ENCODE data around the gene ZNF764.

ZNF764 gene

DNA sequence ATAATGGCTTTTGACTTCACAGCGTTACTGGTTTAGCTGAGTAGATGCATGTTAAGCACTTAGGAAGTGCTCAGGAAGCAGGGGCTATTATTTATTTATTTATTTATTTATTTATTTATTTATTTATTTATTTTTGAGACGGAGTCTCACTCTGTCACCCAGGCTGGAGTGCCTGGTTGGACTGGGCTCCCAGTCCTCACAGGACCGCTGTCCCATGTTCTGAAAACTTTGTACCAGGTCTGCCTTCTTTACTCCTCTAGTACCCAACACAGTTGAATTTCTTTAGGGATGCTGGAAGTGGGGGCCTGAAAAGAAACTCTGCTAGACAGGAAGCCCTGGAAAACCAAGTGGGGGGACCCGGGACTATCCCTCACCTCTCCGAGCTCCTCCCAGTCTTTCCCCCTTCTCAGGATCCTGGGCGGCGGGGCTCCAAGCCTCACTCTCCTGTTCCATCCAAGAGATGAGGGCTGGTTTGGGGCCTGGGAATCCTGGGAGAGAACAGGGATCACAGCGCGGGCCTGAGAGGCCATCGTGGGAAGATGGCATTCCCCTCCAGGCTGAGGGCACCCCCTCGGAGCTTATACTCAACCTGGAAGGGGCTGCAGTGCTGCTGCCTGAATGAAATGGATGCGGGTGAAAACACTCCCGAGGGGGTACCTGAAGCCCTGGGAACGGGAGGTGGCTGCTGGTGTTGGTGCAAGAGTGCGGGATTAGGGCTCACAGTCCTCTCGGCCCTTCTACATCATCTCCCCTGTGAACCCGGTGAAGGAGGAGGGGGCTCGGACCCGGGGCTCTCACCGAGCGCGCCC is 12.7 kb upstream of the ZNF764 start:
- Histone ChIP-seq H3K4me3 (ENCODE audit: low read depth, low read length) (peak overlapping the region; percentile 83), H3K27ac (ENCODE audit: low read depth, low read length) (peak overlapping the region; percentile 75), H2AFZ (ENCODE audit: low read length, unreplicated experiment) (peak overlapping the region; percentile 59), H3K4me1 (ENCODE audit: control insufficient read depth, insufficient read depth, low read length, unreplicated experiment) (peaks cover 14% of the 10 kb centered on the region), H3K27me3 (ENCODE audit: insufficient read depth, low read length) (no peaks in the 10 kb centered on the region), H3K79me2 (ENCODE audit: control insufficient read depth, insufficient read depth, low read length, unreplicated experiment) (no peaks in the 10 kb centered on the region), H3K36me3 (ENCODE audit: insufficient read depth, low read length) (no peaks in the 10 kb centered on the region)

- Histone ChIP-seq H2AFZ (ENCODE audit: low read length, unreplicated experiment) (no peak overlapping the region), H3K27me3 (ENCODE audit: insufficient read depth, low read length) (no peaks in the 10 kb centered on the region), H3K4me1 (ENCODE audit: control insufficient read depth, insufficient read depth, low read length, unreplicated experiment) (peaks cover 14% of the 10 kb centered on the region), H3K4me3 (ENCODE audit: low read depth, low read length) (no peak overlapping the region), H3K79me2 (ENCODE audit: control insufficient read depth, insufficient read depth, low read length, unreplicated experiment) (no peaks in the 10 kb centered on the region), H3K27ac (ENCODE audit: low read depth, low read length) (no peak overlapping the region), H3K36me3 (ENCODE audit: insufficient read depth, low read length) (no peaks in the 10 kb centered on the region)
These were observed 11.8 kb upstream of the ZNF764 start for GRCh38 chr16:30569746-30570635.

- no peaks in the 10 kb centered on the region for H3K36me3 ChIP-seq (ENCODE audit: insufficient read depth, low read length)
- H3K4me1 ChIP-seq (ENCODE audit: control insufficient read depth, insufficient read depth, low read length, unreplicated experiment) = peaks cover 14% of the 10 kb centered on the region
- no peaks in the 10 kb centered on the region for H3K27me3 ChIP-seq (ENCODE audit: insufficient read depth, low read length)
- H2AFZ ChIP-seq (ENCODE audit: low read length, unreplicated experiment) = no peak overlapping the region
- no peaks in the 10 kb centered on the region for H3K79me2 ChIP-seq (ENCODE audit: control insufficient read depth, insufficient read depth, low read length, unreplicated experiment)
- peak overlapping the region; percentile 85; the same call in 1 of the 2 replicates for H3K27ac ChIP-seq (ENCODE audit: low read depth, low read length)
- no peak overlapping the region for H3K4me3 ChIP-seq (ENCODE audit: low read depth, low read length)
These were observed 11.1 kb upstream of the ZNF764 start for GRCh38 chr16:30569281-30569680.

GRCh38 chr16:30567991-30568638 is 9.9 kb upstream of the ZNF764 start:
- Histone ChIP-seq H3K4me1 (ENCODE audit: control insufficient read depth, insufficient read depth, low read length, unreplicated experiment) (peaks cover 14% of the 10 kb centered on the region), H3K79me2 (ENCODE audit: control insufficient read depth, insufficient read depth, low read length, unreplicated experiment) (no peaks in the 10 kb centered on the region), H3K4me3 (ENCODE audit: low read depth, low read length) (no peak overlapping the region), H3K27me3 (ENCODE audit: insufficient read depth, low read length) (no peaks in the 10 kb centered on the region), H2AFZ (ENCODE audit: low read length, unreplicated experiment) (no peak overlapping the region), H3K36me3 (ENCODE audit: insufficient read depth, low read length) (no peaks in the 10 kb centered on the region), H3K27ac (ENCODE audit: low read depth, low read length) (peak overlapping the region; percentile 85)

- H3K36me3 ChIP-seq (ENCODE audit: insufficient read depth, low read length) = no peaks in the 10 kb centered on the region
- peak overlapping the region; percentile 85 for H3K27ac ChIP-seq (ENCODE audit: low read depth, low read length)
- no peak overlapping the region for H3K4me3 ChIP-seq (ENCODE audit: low read depth, low read length)
- H3K79me2 ChIP-seq (ENCODE audit: control insufficient read depth, insufficient read depth, low read length, unreplicated experiment) = no peaks in the 10 kb centered on the region
- H2AFZ ChIP-seq (ENCODE audit: low read length, unreplicated experiment) = no peak overlapping the region
- no peaks in the 10 kb centered on the region for H3K27me3 ChIP-seq (ENCODE audit: insufficient read depth, low read length)
- peaks cover 14% of the 10 kb centered on the region for H3K4me1 ChIP-seq (ENCODE audit: control insufficient read depth, insufficient read depth, low read length, unreplicated experiment)
These were observed 9.2 kb upstream of the ZNF764 start for GRCh38 chr16:30567160-30567990.

DNA sequence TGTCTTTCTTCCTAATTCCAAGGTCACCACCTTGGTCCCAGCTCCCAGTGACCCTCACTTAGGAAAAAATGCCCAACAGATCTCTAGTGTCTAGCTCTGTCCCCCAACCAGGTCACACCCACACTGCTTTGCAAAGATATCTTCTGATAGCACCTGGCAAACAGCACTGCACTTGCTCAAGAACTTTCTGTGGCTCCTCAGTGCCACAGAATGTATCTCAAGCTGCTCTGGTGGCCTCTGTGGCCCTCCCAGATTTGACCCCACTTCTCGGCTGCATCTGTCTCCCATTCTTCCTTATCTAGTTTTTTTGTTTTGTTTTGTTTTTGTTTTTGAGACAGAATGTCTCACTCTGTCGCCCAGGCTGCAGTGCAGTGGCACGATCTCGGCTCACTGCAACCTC is 8.4 kb upstream of the ZNF764 start:
- Histone ChIP-seq H3K4me1 (ENCODE audit: control insufficient read depth, insufficient read depth, low read length, unreplicated experiment) (peaks cover 14% of the 10 kb centered on the region), H3K4me3 (ENCODE audit: low read depth, low read length) (no peak overlapping the region)

DNA sequence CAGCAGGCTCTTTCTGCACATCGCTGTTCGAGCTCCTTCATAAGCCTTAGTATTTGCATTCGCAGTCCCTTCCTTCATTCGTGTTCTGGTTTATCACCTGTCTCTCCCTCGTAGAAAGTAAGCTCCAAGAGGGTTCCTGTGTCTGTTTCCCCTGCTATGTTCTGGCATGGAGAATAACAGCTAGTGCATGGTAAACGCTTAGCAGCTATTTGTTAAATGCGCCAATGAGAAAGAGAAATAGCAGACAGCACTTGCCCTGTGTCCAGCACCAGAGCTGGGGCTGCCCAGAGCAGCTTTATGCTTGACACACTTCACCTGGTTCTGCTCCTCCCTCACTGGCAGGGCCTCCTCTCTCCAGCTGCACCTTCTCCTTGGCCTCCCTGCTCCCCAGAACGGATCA is 7.8 kb upstream of the ZNF764 start:
- H2AFZ ChIP-seq (ENCODE audit: low read length, unreplicated experiment) = no peak overlapping the region
- no peak overlapping the region for H3K27ac ChIP-seq (ENCODE audit: low read depth, low read length)
- no peaks in the 10 kb centered on the region for H3K27me3 ChIP-seq (ENCODE audit: insufficient read depth, low read length)
- no peaks in the 10 kb centered on the region for H3K36me3 ChIP-seq (ENCODE audit: insufficient read depth, low read length)
- H3K79me2 ChIP-seq (ENCODE audit: control insufficient read depth, insufficient read depth, low read length, unreplicated experiment) = no peaks in the 10 kb centered on the region
- H3K4me1 ChIP-seq (ENCODE audit: control insufficient read depth, insufficient read depth, low read length, unreplicated experiment) = peaks cover 14% of the 10 kb centered on the region
- no peak overlapping the region for H3K4me3 ChIP-seq (ENCODE audit: low read depth, low read length)

More for the DNA sequence above, 8.4 kb upstream of the ZNF764 start:
- Histone ChIP-seq H3K27ac (ENCODE audit: low read depth, low read length) (no peak overlapping the region), H3K27me3 (ENCODE audit: insufficient read depth, low read length) (no peaks in the 10 kb centered on the region), H2AFZ (ENCODE audit: low read length, unreplicated experiment) (no peak overlapping the region), H3K79me2 (ENCODE audit: control insufficient read depth, insufficient read depth, low read length, unreplicated experiment) (no peaks in the 10 kb centered on the region), H3K36me3 (ENCODE audit: insufficient read depth, low read length) (no peaks in the 10 kb centered on the region)

DNA sequence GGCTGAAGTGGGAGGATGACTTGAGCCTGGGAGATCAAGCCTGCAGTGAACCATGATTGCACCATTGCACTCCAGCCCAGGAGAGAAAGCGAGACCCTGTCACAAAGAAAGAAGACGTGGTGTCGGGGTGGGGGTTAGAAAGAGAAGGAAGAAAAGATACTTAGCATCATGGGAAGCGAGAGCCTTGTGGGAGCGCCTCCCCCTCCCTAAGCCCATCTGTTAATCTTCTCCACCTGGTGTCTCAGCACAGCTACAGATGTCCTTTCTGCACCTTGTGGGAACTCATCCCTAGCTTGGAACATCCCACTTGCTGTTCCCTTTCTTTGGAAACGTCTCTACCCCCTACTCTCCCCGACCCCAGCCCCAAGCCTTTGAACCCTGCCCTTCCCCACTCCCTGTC is 7.4 kb upstream of the ZNF764 start:
- Histone ChIP-seq H2AFZ (ENCODE audit: low read length, unreplicated experiment) (no peak overlapping the region), H3K27ac (ENCODE audit: low read depth, low read length) (no peak overlapping the region), H3K4me1 (ENCODE audit: control insufficient read depth, insufficient read depth, low read length, unreplicated experiment) (peaks cover 14% of the 10 kb centered on the region), H3K27me3 (ENCODE audit: insufficient read depth, low read length) (no peaks in the 10 kb centered on the region), H3K4me3 (ENCODE audit: low read depth, low read length) (no peak overlapping the region), H3K36me3 (ENCODE audit: insufficient read depth, low read length) (no peaks in the 10 kb centered on the region), H3K79me2 (ENCODE audit: control insufficient read depth, insufficient read depth, low read length, unreplicated experiment) (no peaks in the 10 kb centered on the region)

DNA sequence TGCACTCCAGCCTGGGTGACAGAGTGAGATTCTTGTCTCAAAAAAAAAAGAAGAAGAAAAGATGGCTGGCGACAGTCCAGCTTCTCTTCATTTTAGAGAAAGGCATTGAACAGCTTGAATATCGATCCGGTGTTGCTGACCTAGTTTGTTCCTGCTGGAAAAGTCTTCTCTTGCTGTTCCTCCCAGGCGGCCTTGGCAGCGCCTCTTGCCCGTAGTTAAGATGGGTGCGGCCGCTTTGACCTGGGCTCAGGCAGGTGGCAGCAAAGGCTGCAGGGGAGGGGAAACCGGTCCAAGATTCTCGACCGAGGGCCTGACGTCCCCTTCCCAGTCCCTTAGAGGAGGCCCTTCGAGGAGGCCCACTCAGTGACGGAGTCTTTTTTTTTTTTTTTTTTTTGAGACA is 3.8 kb upstream of the ZNF764 start:
- Histone ChIP-seq H2AFZ (ENCODE audit: low read length, unreplicated experiment) (no peak overlapping the region), H3K27me3 (ENCODE audit: insufficient read depth, low read length) (no peaks in the 10 kb centered on the region), H3K79me2 (ENCODE audit: control insufficient read depth, insufficient read depth, low read length, unreplicated experiment) (peaks cover 5% of the 10 kb centered on the region), H3K27ac (ENCODE audit: low read depth, low read length) (no peak overlapping the region), H3K4me1 (ENCODE audit: control insufficient read depth, insufficient read depth, low read length, unreplicated experiment) (peaks cover 3% of the 10 kb centered on the region), H3K36me3 (ENCODE audit: insufficient read depth, low read length) (no peaks in the 10 kb centered on the region), H3K4me3 (ENCODE audit: low read depth, low read length) (no peak overlapping the region)

Measured in ACC112 (cell line).